DMS153 treated with DMSO at 0.1 percent for 48 hours (cell line): ENCODE results near the gene DCUN1D1.

Source experiments
- DNase-seq: peaks from one replicate; lab custom pipeline; 2025; ENCODE audit not compliant: unreplicated experiment; lab: John Stamatoyannopoulos, UW

The DCUN1D1 gene

GRCh38 chr3:182973047-182973446, 7.3 kb downstream of the DCUN1D1 start:
- DNase-seq = no peak

- no peak for DNase-seq
Measured at GRCh38 chr3:182972387-182972786, 8.0 kb downstream of the DCUN1D1 start.

DNA sequence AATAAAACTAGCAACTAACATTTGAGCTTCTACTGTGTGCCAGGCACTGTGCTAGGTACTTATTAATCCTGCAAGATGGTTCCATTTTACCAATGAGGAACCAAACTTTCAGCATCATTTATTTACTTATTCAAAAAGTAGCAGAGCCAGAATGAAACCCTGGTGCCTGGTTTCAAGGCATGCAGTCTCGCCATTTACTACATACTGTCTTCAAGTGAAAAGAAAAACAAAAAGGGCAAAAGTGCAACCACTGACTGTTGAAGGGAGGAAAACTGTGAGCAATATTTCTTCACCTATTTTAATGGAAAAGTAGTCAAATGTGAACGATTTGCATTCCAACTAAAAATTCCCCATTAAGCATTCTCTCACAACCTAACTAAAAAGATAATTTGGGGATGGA, 8.7 kb downstream of the DCUN1D1 start:
- DNase-seq = no peak

- DNase-seq = no peak
Measured at GRCh38 chr3:182970811-182971418, 9.4 kb downstream of the DCUN1D1 start.

- no peak for DNase-seq
Measured at GRCh38 chr3:182969853-182970252, 10.5 kb downstream of the DCUN1D1 start.

DNA sequence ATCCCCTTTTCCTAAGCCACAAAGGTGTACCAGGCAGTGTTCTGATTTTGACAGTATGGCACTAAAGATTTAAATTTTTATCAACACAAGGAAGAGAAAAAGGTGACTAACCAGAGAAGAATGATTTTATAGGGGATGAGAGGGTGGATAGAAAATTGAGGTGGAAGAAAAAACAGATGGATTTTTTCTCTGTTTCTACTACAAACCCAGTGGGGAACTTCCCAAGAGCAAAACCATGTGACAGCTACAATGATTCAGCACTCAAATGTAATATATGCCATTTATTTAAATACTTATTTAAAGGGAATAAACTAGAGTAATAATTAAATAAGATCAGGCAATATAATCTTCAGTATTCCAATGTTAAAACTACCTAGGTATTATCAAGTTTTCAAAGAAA, 11.1 kb downstream of the DCUN1D1 start:
- no peak for DNase-seq

GRCh38 chr3:182967218-182968204, 12.8 kb downstream of the DCUN1D1 start:
- DNase-seq = no peak

DNA sequence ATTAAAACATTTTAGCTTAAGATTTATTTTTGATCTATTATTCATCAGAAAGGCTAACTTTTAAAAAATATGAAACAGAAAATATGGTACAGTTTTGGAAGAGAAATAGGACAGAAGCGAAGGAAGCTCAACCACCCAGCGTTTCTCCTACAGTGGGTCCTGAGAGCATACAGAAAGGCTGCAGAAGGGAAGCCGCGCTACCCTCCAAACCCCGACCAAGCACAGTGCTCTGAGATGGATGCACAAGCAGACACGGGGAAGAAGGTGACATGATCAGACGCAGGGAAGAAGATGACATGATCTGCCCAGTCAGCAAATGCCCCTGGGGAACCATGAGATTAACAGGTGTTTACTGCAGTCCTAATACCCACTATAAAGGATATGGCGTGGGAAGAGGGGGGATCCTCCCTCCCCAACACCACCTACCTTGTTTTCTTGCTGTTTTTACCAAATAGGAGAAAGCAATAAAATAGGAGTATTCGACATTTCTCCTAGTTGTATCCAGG, 14.4 kb downstream of the DCUN1D1 start:
- no peak for DNase-seq

GRCh38 chr3:182964179-182964578, 16.2 kb downstream of the DCUN1D1 start:
- DNase-seq = no peak

- no peak for DNase-seq
Measured at GRCh38 chr3:182962166-182962565, 18.2 kb downstream of the DCUN1D1 start.

DNA sequence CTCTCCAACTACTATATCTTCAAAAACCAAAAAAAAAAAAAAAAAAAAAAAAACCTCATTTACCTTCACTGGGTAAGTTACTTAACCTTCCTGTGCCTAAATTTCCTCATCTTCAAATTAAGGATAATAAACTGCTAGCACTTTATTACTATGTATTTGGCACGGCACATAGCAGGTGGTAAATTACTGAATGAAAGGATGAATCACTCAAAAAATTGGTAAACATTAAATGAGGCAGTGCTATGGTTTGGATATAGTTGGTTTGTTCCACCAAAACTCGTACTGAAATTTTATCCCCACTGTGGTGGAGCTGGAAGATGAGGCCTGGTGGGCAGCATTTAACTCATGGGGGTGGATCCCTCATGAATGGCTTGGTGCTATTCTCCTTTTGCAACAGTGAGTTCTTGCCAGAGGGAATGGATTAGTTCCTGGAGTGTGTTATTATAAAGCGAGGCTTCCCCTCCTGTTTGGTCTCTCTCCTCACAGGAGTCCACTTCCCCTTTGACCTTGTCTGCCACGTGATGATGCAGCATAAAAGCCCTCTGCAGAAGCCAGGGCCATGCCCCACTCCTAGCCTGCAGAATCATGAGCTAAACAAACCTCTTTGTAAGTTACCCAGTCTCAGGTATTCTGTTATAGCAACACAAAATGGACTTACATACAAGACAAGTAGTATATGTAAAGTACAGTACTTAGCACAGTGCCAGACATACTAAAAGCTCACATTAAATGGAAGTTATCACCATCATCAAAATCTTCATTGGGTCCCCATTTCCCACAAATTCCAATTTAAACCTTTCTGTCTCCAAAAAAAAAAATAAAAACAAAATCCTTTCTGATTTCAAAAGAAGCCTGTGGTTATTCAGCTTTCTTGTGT, 20.6 kb downstream of the DCUN1D1 start:
- no peak for DNase-seq

GRCh38 chr3:182957676-182958266, 22.6 kb downstream of the DCUN1D1 start:
- no peak for DNase-seq

- DNase-seq = no peak
Measured at GRCh38 chr3:182957226-182957625, 23.1 kb downstream of the DCUN1D1 start.

GRCh38 chr3:182954553-182955235, 25.6 kb downstream of the DCUN1D1 start:
- DNase-seq = no peak

GRCh38 chr3:182949688-182950087, 30.6 kb downstream of the DCUN1D1 start:
- no peak for DNase-seq

GRCh38 chr3:182948305-182948704, 32.0 kb downstream of the DCUN1D1 start:
- no peak for DNase-seq

- DNase-seq = no peak
Measured at GRCh38 chr3:182947888-182948287, 32.5 kb downstream of the DCUN1D1 start.

DNA sequence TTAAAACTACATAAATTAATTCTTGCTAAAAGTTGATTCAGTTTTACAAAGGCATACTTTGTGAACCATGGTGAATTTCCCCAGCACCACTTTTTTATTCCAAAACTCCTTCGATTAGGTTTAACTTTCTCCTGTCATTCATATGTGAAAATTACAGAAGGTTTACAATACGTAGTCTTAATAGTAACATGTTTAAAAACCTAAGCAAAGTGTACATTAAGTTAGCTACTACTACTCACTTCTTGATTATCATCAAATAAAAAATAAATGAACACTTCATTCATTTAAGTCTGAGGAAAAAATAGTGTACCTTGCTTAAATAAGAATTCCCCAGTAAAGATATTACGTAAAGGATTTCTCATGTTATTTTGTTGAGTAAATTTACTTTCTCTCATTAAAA, 38.6 kb downstream of the DCUN1D1 start:
- DNase-seq = no peak

GRCh38 chr3:182940266-182940808, 40.0 kb downstream of the DCUN1D1 start:
- DNase-seq = no peak
